HG03103 (cell line): ENCODE measurements around the gene UPK2.

Source experiments
- ATAC-seq: cut with Tn5 transposase; IDR thresholded peaks from one replicate; pipeline ENCODE4 v1.9.1; 2021; ENCODE audit warnings: low read depth; ENCODE audit not compliant: unreplicated experiment

The UPK2 gene

GRCh38 chr11:118956094-118956846 lies at the start of gene UPK2:
TSS of gene UPK2 (plus strand) at chr11:118956298. CDS start at chr11:118956351, 53 bp downstream.
- ATAC-seq, result no peak

DNA sequence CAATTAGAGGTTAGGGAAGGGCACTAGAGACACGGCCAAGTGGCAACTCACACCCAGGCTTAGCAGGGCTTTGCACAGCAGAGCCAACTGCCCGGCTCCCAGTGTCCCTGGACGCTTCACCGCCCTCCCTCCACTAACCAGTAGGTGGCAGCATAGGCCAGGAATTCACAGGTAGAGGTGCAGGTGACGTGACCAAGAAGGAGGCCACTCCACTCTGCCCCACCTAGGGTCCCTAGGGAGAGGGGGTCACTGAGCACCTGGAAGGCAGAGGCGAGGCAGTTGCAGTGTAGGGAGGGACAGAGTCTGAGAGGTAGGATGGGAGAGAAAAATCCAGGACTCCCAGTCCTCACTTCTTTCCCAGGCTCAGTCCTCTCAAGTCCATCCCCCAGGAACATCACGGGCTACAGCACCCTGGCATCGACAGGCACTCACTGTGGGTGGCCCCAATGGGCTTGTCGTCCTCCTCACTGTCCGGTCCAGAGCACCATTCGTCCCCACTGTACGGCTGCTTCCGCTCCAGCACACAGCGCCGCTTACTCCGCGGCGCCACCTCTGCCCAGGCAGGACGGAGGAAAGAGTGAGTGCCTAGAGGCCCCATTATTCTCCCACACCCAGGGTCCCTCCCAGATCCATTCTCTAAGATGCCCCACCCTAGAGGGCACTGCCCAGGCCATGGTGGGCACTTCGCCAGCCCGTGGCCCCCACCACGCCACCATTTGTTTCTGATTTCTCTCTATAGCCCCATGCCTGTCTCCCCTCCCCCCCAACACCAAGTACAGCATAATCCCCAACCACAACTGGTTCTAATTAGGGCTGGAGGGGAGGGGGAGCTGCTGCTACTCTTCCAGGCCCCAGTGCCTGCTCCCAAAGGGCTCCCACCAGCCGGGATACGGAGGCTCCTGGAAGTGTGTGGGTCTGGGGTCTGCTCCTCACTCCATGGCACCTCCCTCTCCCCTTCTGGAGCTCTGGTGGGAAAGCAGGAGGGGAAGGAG lies 48.8 kb upstream of the UPK2 start:
- no peak for ATAC-seq

DNA sequence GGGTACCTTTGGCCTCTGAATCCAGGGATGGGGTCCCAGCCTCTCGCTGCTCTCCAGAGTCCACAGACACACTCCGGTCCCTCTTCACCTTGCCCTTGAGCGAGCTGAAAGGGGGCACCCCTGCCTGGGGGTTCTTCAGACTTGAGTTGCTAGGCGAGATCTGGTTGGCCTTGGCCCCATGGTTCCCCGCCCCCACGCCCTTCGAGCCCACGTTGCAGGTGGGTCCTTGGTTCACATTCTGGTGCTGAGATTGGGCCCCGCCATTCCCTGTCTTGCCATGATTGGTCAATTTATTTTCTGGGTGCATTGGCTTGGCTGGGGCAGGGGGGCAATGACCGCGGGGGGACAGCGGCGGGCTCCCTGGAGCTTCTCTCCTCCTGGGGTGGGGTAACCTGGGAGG lies 47.8 kb upstream of the UPK2 start:
- no peak for ATAC-seq

DNA sequence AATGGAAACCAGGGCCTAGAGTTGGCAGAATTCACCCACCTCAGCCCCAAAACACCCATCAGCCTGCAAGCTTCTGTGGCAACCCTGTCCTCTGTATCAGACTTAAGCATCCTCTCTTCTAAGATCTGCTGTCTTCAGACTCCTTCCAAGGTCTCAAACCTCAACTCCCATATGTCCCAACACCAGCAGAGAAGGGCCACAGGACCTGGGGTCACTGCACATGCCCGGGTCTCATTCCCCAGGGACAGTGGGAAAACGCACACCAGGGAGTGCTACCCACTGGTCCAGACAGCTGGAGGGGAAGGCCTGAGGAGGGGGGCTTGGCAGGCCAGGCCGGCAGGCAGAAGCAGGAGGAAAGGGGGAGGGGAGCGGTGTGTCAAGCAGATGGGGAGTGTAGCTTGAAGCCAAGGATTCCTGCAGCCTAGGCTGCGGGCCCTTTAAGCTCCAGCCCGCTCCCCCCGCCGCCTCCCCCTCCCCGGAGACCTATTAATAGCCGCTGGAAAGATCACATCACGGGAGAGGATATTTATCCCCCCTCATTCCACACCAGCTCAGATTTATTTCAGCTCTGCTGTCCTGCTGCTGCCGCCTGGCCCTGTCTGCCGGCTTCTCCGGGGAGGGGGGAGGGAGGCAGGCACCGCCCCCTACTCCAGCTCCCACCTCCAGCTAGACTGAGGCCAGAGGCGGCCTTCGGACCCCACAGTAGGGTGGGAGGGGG lies 47.0 kb upstream of the UPK2 start:
- ATAC-seq, result no peak

GRCh38 chr11:118909619-118910308 lies 46.3 kb upstream of the UPK2 start:
- no peak for ATAC-seq

- ATAC-seq, result no peak
Measured at GRCh38 chr11:118910309-118911112, 45.6 kb upstream of the UPK2 start.

DNA sequence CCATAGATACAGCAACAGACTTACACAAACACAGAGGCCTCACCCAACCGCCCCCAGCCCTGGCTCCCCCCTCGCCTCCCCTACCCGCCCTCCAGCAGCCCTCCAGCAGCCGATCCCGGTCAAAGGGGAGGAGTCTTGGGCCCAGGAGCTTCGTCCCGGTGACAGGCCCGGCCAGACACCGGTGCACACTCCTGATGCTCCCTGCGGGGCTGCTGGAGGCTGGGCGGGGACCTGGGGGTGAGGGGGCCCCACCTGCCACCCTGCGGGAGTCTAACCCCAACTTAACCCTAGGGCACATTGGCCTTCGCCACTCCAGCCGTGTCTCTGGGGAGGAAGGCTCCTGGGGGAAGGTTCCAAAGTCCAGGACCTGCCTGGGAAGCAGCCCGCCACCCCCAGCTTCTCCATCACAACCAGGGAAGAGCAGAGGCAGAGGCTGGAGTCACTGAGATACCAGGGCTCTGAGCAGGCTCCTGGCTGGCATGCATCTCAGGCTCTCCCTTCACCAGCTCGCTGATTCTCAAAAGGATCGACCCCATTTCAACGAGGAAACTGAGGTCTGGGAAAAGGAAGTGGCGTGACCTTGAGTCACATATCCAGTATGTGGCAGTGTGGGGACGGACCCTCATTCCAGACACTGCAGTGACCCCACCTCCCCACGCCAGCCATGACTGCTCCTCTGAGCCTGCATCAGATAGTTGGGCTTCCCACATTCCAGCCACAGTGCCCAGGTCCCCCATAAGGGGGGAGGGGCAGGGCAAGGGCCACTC lies 44.8 kb upstream of the UPK2 start:
- no peak for ATAC-seq

- ATAC-seq, result no peak
Measured at GRCh38 chr11:118911880-118912741, 44.0 kb upstream of the UPK2 start.

GRCh38 chr11:118912742-118913410 lies 43.2 kb upstream of the UPK2 start:
- ATAC-seq, result no peak

GRCh38 chr11:118913411-118914125 lies 42.5 kb upstream of the UPK2 start:
- no peak for ATAC-seq

GRCh38 chr11:118914178-118914918 lies 41.8 kb upstream of the UPK2 start:
- ATAC-seq, result no peak

- no peak for ATAC-seq
Measured at GRCh38 chr11:118914987-118915386, 41.1 kb upstream of the UPK2 start.

- ATAC-seq, result no peak
Measured at GRCh38 chr11:118915396-118915795, 40.7 kb upstream of the UPK2 start.

- ATAC-seq, result no peak
Measured at GRCh38 chr11:118915941-118916841, 39.9 kb upstream of the UPK2 start.

GRCh38 chr11:118916842-118917388 lies 39.2 kb upstream of the UPK2 start:
- ATAC-seq, result no peak
